Forelimb muscle (tissue), 1 donor: ENCODE measurements around the gene ISCA2. TPM values are rescaled to one million over a fixed set of nuclear protein-coding genes. Genes with fewer than 3 reads are reported as not detected.
A peak's percentile ranks its signal among the peaks of the same experiment; 100 is the strongest.

ENCODE experiments used
- DNase-seq: peaks from one replicate; pipeline ENCODE4 v3.0.0-alpha.2; 2013; ENCODE audit warnings: low read depth
- polyA plus RNA-seq: library from polyadenylated mRNA; unstranded; fragments of 120-200 nt; gene quantifications from one replicate; pipeline ENCODE4 v1.2.1, GENCODE V29; 2013; ENCODE audit not compliant: insufficient read length

ISCA2 gene
- polyA plus RNA-seq, 1 donor = 22.6 TPM

GRCh38 chr14:74483321-74483720, 10.2 kb upstream of the ISCA2 start:
- DNase-seq = no peak

GRCh38 chr14:74486164-74486563, 7.4 kb upstream of the ISCA2 start:
- DNase-seq = no peak

- DNase-seq = no peak
These were observed 4.7 kb upstream of the ISCA2 start for GRCh38 chr14:74488786-74489397.

GRCh38 chr14:74490486-74490885, 3.1 kb upstream of the ISCA2 start:
- no peak for DNase-seq

GRCh38 chr14:74491956-74492775, 1.4 kb upstream of the ISCA2 start:
- DNase-seq = no peak

GRCh38 chr14:74492776-74493342, 706 bp upstream of the ISCA2 start, which contains the start of gene NPC2:
Gene NPC2, minus strand, starts transcription at chr14:74493305. Its CDS starts 31 bp downstream, at chr14:74493274.
- DNase-seq = no peak

- no peak for DNase-seq
These were observed 1.8 kb downstream of the ISCA2 start for GRCh38 chr14:74495356-74495755.

GRCh38 chr14:74500417-74501134, 7.0 kb downstream of the ISCA2 start:
- DNase-seq = no peak

- DNase-seq = peak; percentile 65
These were observed 7.6 kb downstream of the ISCA2 start for GRCh38 chr14:74501135-74501614.

- DNase-seq = no peak
These were observed 8.1 kb downstream of the ISCA2 start for GRCh38 chr14:74501691-74502090.

- no peak for DNase-seq
These were observed 8.9 kb downstream of the ISCA2 start for GRCh38 chr14:74502236-74503019.

GRCh38 chr14:74503291-74503937, 9.8 kb downstream of the ISCA2 start:
- DNase-seq = no peak

- DNase-seq = no peak
These were observed 10.4 kb downstream of the ISCA2 start for GRCh38 chr14:74503938-74504335.

GRCh38 chr14:74504412-74504811, 10.8 kb downstream of the ISCA2 start:
- no peak for DNase-seq

GRCh38 chr14:74504874-74505720, 11.5 kb downstream of the ISCA2 start:
- no peak for DNase-seq

- DNase-seq = no peak
These were observed 12.3 kb downstream of the ISCA2 start for GRCh38 chr14:74505831-74506230.

GRCh38 chr14:74506411-74506851, 12.9 kb downstream of the ISCA2 start:
- DNase-seq = no peak

- no peak for DNase-seq
These were observed 13.5 kb downstream of the ISCA2 start for GRCh38 chr14:74507085-74507484.

GRCh38 chr14:74507840-74508239, 14.3 kb downstream of the ISCA2 start:
- DNase-seq = no peak

- no peak for DNase-seq
These were observed 14.7 kb downstream of the ISCA2 start for GRCh38 chr14:74508292-74508731.
